Esophagus muscularis mucosa (tissue), 4 donors: ENCODE data around the gene PRR7.

ENCODE experiments used
- CTCF ChIP-seq, 3 experiments: fragments of 200-600 bp in 2 of 3; fragments of 450-650 bp in 1 of 3; sonication (generic) in 2 of 3; IDR thresholded peaks; one replicate each; pipeline ENCODE4 v1.5.1; 2017 to 2019; ENCODE audit warnings: antibody characterized with exemption in 3 of 3, mild to moderate bottlenecking in 2 of 3, moderate library complexity in 1 of 3
- EP300 ChIP-seq: sonication (generic); formaldehyde crosslinking; IDR thresholded peaks from one replicate; pipeline ENCODE4 v1.6.1; 2017; ENCODE audit warnings: antibody characterized with exemption
- POLR2A ChIP-seq: fragments of 450-650 bp; IDR thresholded peaks from one replicate; pipeline ENCODE4 v1.6.1; 2017; ENCODE audit warnings: antibody characterized with exemption, moderate library complexity, mild to moderate bottlenecking, low read depth
- POLR2AphosphoS5 ChIP-seq, 2 donors: sonication (generic); formaldehyde crosslinking; IDR thresholded peaks; one replicate each; pipeline ENCODE4 v1.6.1; 2017; ENCODE audit warnings: antibody characterized with exemption in 2 of 2

GRCh38 chr5:177496070-177496726, 49.6 kb downstream of the PRR7 start:
- TF ChIP-seq POLR2A = no peak
- peak in 2 of 3 experiments; percentile 31 to 49 for TF ChIP-seq CTCF (IDR thresholded peaks at IDR 0.05)
- no peak for TF ChIP-seq POLR2AphosphoS5 (IDR thresholded peaks at IDR 0.05)
- no peak for TF ChIP-seq EP300
